Activated CD4-positive, alpha-beta T cell treated with anti-CD3 and anti-CD28 coated beads for 48 hours (primary cell): ENCODE measurements around the gene TBC1D5.
A peak's percentile ranks its signal among the peaks of the same experiment; 100 is the strongest.
"Not testable (repeated sequence)": the region's sequence is repeated elsewhere in the genome, so short reads cannot be mapped to it uniquely, and the experiment has no call there.

Source experiments
- DNase-seq: peaks from one replicate; pipeline ENCODE4 v3.0.0-alpha.2; 2020

Gene TBC1D5

DNA sequence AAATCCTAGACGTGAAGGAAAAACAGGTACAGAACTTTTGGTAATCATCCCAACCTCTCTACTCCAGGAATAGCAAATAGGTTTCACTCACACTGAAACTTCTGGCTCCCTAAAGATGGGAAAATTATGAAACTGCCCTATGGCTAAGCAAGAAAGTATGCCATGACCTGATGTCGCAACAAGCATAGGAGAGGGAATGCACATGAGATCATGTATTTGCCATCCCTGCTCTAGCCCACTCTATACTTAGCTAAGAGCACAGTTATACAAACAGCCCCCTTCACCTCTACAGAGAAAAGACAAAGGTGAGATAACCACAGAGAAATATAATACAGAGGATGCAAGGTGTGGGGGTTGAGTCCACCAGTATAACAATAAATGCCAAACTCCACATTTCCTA is 102.7 kb downstream of the TBC1D5 start:
- DNase-seq = no peak

DNA sequence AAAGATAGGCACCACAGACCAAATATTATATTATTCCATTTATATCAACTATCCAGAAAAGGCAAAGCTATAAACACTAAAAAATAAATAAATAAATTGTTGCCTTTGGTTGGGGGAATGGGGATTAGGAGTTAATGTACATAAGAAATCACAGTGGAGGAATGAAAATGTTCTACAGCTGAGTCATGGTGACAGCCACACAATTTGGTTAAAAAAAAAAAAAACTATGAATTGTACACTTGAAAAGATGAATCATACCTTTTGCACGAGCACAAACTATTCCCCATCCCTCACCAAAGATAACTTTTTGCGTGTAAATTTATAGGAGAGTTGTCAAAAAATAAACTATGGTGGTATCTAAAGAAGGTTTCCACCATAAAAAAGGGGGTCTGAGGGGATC is 103.2 kb downstream of the TBC1D5 start:
- no peak for DNase-seq

DNA sequence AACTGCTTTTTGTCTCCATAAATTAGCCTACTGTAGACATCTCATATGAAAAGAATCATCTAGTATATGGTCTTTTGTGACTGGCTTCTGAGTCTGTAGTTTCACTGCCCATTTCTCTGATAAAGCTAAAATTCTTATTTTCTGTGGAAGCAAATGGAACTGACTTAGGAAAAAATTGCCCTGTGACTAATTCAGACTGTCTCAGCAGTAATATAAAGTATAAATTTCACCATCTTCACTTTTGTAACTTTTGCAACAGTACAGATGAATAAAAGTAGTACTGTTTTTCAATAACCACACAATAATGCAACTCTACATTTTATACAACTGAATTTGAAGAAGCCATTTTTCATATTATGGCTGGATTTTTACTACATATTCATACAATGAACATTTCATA is 104.1 kb downstream of the TBC1D5 start:
- DNase-seq = no peak

- DNase-seq = not testable (repeated sequence)
These were observed 106.8 kb downstream of the TBC1D5 start for GRCh38 chr3:17635675-17636074.

GRCh38 chr3:17634964-17635363 is 107.5 kb downstream of the TBC1D5 start:
- no peak for DNase-seq

GRCh38 chr3:17634201-17634600 is 108.2 kb downstream of the TBC1D5 start:
- DNase-seq = no peak

- peak; percentile 13 for DNase-seq
These were observed 109.9 kb downstream of the TBC1D5 start for GRCh38 chr3:17632401-17633100.

DNA sequence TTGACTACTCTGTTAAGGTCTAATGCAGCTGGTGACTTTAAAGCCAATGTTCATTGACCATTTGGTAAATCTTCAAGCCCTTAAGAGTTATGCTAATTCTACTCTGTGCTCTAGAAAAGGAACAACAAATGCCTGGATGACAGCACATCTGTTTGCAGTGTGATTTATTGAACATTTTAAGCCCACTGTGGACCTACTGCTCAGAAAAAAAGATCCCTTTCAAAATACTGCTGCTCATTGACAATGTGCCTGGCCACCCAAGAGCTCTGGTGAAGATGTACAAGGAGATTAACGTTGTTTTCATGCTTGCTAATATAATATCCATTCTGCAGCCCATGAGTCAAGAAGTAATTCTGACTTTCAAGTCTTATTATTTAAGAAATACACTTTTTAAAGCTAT is 110.8 kb downstream of the TBC1D5 start:
- DNase-seq = no peak

- no peak for DNase-seq
These were observed 113.0 kb downstream of the TBC1D5 start for GRCh38 chr3:17629400-17629799.

- no peak for DNase-seq
These were observed 116.0 kb downstream of the TBC1D5 start for GRCh38 chr3:17626395-17626794.

DNA sequence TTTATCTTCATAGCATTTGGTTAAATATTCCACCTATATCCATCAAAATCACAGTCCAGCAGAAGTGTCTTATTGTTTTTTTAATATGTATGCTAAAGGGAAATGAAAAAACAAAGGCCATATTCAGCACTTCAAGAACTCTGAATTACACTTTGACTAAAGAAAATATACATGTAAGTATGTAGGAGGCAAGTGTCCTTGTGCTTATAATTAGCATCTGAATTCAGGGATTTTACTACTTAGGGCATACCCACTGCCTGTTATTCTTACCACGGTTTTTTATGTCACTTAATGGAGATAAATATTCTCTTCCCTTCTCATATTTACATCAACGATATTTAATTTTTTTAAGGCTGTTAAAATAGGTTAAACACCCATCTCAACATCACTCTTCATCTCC is 117.3 kb downstream of the TBC1D5 start:
- DNase-seq = no peak

DNA sequence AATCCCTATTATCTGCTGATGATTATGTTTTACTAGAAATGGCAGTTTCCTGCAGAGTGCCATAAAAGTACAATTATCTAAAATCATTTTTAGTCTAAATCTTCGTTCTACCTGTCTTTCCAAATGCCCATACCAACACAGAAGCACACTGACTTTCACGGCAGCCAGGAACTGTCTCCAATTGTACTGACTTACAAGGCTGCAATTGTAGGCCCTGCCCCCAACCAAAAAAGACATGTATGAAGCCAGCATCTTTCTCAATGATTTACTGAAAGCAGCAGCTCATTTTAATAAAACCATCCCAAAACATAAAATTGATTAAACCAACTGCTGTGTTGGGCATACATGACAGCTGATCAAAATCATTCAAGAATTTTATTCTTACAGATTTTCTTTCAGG is 119.0 kb downstream of the TBC1D5 start:
- DNase-seq = no peak

- DNase-seq = no peak
These were observed 122.5 kb downstream of the TBC1D5 start for GRCh38 chr3:17619968-17620367.

GRCh38 chr3:17613017-17613416 is 129.4 kb downstream of the TBC1D5 start:
- DNase-seq = not testable (repeated sequence)

GRCh38 chr3:17607905-17608304 is 134.5 kb downstream of the TBC1D5 start:
- no peak for DNase-seq

GRCh38 chr3:17605934-17606333 is 136.5 kb downstream of the TBC1D5 start:
- no peak for DNase-seq

DNA sequence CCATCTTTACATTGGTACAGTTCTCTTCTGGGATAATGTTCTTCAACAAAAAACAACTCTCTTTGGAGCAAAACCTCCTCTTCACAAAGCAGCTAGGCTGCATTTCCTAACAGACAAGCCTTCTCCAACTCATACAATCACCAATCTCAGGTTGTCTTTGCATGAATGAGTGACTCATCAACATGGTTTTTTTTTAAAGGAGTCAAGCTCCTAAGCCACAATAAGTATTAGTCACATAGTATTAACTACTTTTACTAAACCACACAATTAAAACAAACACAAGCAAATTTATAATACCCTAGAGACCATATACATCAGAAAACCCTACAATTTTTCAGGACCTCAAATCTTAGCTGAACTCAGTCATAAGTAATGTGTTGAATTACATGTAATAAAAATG is 137.4 kb downstream of the TBC1D5 start:
- no peak for DNase-seq

- no peak for DNase-seq
These were observed 140.3 kb downstream of the TBC1D5 start for GRCh38 chr3:17602126-17602525.

GRCh38 chr3:17592956-17593355 is 149.5 kb downstream of the TBC1D5 start:
- DNase-seq = no peak

DNA sequence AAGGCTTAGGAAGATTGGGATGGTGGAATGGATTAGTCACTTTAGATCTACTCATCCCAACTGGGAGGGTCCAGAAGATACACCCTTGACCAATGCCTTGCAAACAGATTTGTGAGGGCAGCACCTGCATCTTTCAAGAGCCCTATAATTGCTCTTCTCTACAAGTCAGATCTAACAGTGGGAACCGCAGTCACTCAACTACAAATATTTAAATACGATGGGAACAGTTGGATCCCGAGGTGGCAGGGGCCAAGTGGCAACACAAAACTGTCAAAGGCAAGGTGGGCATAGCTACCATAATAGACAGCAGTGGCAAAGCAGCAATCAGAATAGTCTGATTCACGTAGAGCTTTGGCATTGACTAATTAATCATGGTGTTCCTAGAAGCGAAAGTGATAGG is 152.0 kb downstream of the TBC1D5 start:
- DNase-seq = no peak

DNA sequence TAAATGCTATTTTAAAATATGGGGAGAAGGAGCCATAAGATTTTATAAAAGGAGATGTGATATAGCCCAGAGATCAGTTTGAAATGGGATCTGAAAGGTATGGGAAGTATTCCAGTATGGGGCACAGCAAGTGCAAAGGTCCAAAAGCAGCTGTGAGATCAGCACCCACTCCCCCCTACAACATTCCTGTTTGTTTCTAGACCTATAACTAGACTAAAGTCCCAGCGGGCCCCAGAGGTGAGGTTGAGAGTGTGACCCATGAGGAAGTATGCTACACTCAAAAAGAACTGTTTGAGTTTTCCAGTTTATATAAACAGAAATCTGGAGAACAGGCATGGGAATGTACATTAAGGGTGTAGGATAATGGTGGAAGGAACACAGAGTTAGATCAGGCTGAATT is 152.5 kb downstream of the TBC1D5 start:
- DNase-seq = no peak

- no peak for DNase-seq
These were observed 154.0 kb downstream of the TBC1D5 start for GRCh38 chr3:17588422-17588821.

DNA sequence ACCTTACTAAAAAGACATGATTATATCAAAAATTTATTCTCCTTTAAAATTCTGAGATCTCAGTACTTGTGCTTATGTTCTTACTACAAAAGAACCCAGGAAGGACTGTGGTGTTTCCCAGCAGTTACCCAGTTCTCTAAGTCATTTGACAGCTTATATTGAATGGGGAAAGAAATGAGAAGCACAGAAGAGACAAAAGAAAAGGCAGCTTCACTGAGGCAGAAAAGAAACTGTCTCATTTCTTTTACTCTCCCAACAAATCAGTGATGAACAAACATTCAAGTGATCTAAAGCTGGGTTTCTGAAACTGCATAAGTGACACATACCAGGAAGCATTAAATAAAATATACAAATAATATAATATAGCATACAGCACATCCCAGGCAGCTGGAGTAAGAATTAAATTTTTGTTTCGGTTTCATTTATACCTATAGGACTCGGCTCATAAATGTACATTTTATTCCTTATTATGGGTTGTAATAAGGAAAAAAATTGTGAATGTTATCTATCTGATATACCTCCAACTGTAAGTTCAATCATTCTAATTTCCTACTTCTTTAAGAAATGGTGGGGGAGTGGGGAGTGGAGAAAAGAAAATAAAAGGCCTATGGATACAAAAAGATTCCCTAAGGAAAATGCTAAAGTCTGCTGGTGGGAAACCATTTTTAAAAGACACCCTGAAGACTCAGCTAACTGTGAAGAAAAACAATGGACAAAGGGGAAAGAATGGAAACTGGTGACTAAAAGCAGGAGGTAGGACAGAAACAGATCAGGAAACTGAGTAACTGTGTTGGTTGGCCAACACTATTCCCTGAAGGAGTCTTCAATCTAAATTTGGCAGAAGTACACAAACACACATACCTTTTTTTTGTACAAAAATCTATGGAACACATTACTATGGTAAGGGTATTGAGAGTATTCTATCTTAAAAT is 156.8 kb downstream of the TBC1D5 start:
- no peak for DNase-seq

- DNase-seq = no peak
These were observed 158.4 kb downstream of the TBC1D5 start for GRCh38 chr3:17584066-17584465.
